Rectal smooth muscle tissue (tissue), 1 donor: ENCODE measurements around the gene CFI.
A peak's percentile ranks its signal among the peaks of the same experiment; 100 is the strongest.

Source experiments
- H3K27ac ChIP-seq: one replicate; pipeline ENCODE4 v1.7.0; 2013; ENCODE audit warnings: low read depth, low read length, inconsistent platforms
- H3K27me3 ChIP-seq: one replicate; pipeline ENCODE4 v1.7.0; 2013; ENCODE audit warnings: low read length; ENCODE audit not compliant: control insufficient read depth, insufficient read depth
- H3K36me3 ChIP-seq: one replicate; pipeline ENCODE4 v1.7.0; 2013; ENCODE audit warnings: low read length; ENCODE audit not compliant: control insufficient read depth, insufficient read depth
- H3K4me1 ChIP-seq: one replicate; pipeline ENCODE4 v1.7.0; 2013; ENCODE audit warnings: low read length; ENCODE audit not compliant: control insufficient read depth, insufficient read depth
- H3K4me3 ChIP-seq: one replicate; pipeline ENCODE4 v1.7.0; 2013; ENCODE audit warnings: low read length
- H3K9ac ChIP-seq: one replicate; pipeline ENCODE4 v1.7.0; 2013; ENCODE audit warnings: low read length

The CFI gene

DNA sequence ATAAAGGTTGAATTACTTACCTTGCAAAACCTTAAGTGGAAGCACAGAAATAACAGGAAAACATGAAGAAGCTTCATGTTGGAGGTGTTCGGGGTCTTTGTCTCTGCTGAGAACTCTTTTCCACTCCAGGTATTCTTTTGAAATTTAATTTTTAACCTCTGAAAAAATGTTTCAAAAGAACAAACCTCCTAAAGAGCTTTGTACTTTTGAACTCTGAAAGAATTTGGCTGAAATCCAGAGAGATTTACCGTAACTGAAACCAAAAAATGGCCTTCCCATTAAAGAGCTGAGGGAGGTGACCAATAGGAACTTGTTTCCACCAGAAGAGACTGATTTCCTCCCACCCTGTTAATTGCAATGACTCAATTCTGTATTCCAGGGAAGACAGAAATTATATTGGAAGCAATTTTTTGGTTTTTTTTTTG, at the start of gene CFI:
Gene CFI, minus strand, starts transcription at position 105 of the 425 bp plus-strand sequence. Its CDS starts 28 bp downstream, at position 77.
- Histone ChIP-seq H3K4me3 (no peak within 1 kb of the TSS), H3K4me1 (no peaks in the 10 kb centered on the region), H3K9ac (no peak within 1 kb of the TSS), H3K27me3 (no peaks in the 10 kb centered on the region), H3K36me3 (no peaks in the 10 kb centered on the region), H3K27ac (peak within 1 kb of the TSS; percentile 17)

DNA sequence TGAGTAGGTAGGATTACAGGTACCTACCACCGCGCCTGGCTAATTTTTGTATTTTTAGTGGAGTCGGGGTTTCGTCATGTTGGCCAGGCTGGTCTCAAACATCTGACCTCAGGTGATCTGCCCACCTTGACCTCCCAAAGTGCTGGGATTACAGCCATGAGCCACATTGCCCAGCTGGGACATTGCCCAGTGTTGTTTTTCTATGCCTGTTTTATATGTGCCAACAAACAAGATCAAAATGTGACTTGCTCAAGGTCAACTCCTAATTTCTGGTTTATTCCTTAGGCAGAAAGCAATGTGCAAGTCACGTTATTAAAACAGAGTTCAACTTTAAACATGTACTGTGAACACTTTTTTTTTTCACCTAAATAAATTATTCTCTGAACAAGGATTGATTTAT, 48.8 kb upstream of the CFI start:
- H3K4me3 ChIP-seq: no peak overlapping the region
- no peak overlapping the region for H3K9ac ChIP-seq
- no peaks in the 10 kb centered on the region for H3K4me1 ChIP-seq
- H3K27ac ChIP-seq: no peak overlapping the region
- H3K36me3 ChIP-seq: no peaks in the 10 kb centered on the region
- no peaks in the 10 kb centered on the region for H3K27me3 ChIP-seq

DNA sequence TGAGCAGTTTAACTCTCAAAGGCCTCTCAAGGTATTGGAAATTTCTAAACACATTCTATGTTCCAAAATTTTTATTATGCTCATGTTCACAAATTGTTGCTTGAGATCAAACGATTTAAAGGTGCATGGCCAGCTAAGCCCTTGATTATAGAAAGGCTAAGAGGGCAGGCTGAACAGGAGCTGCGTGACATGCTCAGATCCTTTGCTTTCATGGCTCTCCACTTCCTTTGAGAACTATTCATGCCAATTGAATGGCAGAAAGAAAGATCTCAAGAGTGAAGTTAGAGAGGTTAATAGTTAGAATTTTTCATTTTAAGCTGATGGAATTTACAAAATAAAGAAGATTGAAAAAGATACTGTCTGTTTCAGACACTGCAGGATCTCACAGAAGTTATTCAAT, 46.7 kb upstream of the CFI start:
- H3K4me3 ChIP-seq: no peak overlapping the region
- H3K36me3 ChIP-seq: no peaks in the 10 kb centered on the region
- no peak overlapping the region for H3K27ac ChIP-seq
- no peaks in the 10 kb centered on the region for H3K27me3 ChIP-seq
- H3K4me1 ChIP-seq: no peaks in the 10 kb centered on the region
- no peak overlapping the region for H3K9ac ChIP-seq

DNA sequence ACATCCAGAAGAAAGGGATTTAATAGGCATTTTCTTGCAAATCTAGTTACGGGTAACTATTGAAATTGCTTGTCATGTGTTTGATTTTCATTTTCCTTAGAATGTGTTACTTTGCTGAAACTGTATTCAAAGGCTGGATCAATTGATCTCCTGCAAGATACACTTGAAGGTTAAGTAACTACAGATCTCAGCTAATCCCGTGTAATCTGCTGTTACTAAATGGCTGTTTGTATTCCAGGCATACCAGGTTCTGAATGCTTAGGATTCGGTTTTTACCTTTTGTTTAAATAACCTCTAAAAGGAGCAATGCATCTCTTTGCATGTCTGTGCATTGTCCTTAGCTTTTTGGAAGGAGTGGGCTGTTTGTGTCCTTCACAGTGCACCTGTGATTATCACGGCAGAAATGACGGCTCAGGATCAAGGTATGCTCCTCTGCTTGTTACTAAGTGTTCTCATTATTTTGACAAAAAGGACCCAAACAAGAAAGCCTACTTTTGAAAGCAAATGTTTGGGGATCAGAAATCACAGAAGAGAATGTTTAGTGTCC, 46.2 kb upstream of the CFI start, which contains the start of gene LRIT3:
Gene LRIT3, plus strand, starts transcription at position 212 of the 547 bp plus-strand sequence. Its CDS starts 95 bp downstream, at position 307.
- Histone ChIP-seq H3K4me1 (no peaks in the 10 kb centered on the region), H3K27ac (no peak within 1 kb of the TSS), H3K4me3 (no peak within 1 kb of the TSS), H3K9ac (no peak within 1 kb of the TSS), H3K36me3 (no peaks in the 10 kb centered on the region), H3K27me3 (no peaks in the 10 kb centered on the region)

DNA sequence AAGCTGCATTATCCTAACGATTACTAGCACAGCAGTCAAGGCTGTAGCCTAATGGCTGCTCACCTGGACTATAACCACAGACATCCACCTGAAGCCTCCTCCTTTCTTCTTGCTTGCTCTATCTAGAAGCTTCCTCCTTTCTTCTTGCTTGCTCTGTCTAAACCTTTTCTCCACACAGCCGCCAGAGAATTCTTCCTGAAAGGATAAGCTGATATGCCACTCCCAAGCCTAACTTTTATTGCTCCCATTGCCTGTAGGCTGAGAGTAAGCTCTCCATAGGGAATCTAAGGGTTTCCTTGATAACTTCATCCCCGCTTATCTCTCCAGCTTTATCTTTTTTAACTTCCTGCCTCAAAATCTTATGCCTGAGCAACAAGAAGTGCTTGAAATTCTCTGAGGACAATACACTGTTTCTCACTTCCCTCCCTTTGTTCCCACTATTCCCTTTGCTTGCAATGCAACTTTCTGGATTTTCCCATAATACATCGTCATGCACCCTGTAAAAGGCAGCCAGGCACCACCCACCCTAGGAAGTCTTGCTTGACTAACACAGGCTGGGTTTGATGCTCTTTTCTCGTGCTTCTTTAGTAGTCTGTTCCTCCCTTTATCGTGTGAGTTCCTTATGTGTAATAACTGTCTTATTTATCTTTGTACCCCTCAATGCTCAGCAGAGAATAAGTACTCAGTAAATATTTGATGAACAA, 44.7 kb upstream of the CFI start:
- H3K4me3 ChIP-seq: no peak overlapping the region
- H3K27ac ChIP-seq: no peak overlapping the region
- H3K36me3 ChIP-seq: no peaks in the 10 kb centered on the region
- H3K4me1 ChIP-seq: no peaks in the 10 kb centered on the region
- H3K9ac ChIP-seq: no peak overlapping the region
- no peaks in the 10 kb centered on the region for H3K27me3 ChIP-seq

DNA sequence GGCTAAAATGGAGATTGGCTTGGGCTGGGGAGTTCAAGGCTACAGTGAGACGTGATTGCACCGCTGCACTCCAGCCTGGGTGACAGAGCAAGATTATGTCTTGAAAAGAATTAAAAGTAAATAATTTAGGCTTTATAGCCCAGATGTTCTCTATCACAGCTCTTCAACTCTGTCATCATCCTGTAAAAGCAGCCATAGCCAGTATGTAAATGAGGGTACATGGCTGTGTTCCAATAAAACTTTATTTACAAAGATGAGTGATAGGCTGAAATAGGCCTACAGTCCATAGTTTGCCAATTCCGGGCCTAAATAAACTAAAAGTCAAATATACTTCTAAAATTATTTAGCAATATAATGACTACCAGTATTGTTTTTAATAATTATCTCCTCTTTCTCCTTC, 35.2 kb upstream of the CFI start:
- H3K27me3 ChIP-seq: no peaks in the 10 kb centered on the region
- no peak overlapping the region for H3K4me3 ChIP-seq
- no peak overlapping the region for H3K9ac ChIP-seq
- H3K27ac ChIP-seq: no peak overlapping the region
- no peaks in the 10 kb centered on the region for H3K4me1 ChIP-seq
- no peaks in the 10 kb centered on the region for H3K36me3 ChIP-seq

DNA sequence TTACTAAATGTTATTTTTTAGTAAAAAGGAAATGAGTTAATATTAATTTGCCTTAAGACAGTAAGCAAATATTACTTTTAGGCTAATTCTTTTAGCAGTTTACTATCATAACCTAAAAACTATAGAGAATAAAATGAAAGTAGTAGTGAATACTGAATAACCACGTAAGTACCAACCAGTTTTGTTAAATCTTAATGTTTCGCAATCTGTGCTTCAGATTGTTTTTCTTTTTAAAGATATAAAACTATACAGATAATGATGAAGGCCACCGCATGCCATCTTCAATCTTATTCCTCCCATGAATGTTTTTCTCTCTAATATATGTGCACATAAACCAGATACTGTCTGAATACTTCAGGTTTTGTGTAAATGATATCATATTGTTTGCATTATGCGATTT, 32.0 kb upstream of the CFI start:
- no peaks in the 10 kb centered on the region for H3K36me3 ChIP-seq
- H3K4me3 ChIP-seq: no peak overlapping the region
- no peaks in the 10 kb centered on the region for H3K4me1 ChIP-seq
- H3K27me3 ChIP-seq: no peaks in the 10 kb centered on the region
- no peak overlapping the region for H3K27ac ChIP-seq
- no peak overlapping the region for H3K9ac ChIP-seq

DNA sequence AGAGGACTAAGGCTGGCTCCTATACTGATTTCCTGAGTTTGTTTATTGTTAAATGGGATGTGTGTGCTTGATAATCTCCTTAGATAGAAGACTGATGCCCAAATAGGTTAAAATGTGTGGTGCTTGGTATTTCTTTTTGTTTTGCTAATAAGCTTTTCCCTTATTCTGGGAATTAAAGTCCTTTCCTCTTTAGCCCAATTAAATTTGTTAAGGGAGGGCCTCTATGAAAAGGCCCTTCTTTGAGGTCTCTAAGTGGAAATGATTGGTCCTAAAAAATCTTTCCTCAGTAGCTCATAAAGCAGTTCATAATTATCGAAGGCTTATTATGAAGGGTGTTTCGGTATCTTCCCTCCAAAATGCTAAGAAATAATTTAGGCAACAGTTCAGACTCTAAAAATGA, 25.9 kb upstream of the CFI start, which contains the start of gene RRH:
Gene RRH, plus strand, starts transcription at position 301 of the 400 bp plus-strand sequence. Its CDS starts 56 bp downstream, at position 357.
- Histone ChIP-seq H3K4me3 (no peak within 1 kb of the TSS), H3K36me3 (peaks cover 6% of the 10 kb centered on the region), H3K4me1 (no peaks in the 10 kb centered on the region), H3K9ac (no peak within 1 kb of the TSS), H3K27ac (no peak within 1 kb of the TSS), H3K27me3 (no peaks in the 10 kb centered on the region)

DNA sequence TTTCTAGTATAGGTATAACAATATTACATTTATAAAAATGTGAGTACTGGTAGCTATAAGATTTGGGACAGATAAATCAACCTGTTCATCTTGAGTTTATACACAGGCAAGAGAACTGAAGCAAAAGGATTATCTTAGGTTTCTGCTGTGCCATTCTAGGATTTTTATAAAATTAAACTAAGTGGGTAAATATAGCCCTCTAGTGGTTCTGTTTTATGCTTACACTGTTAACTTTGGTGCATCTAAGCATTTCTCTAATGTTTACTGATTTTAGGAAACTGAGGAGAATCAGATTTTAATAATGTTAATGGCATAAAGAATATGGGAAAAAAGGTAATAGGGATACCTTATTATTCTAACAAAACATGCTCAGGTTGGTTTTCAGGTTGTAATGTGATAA, 24.9 kb upstream of the CFI start:
- H3K36me3 ChIP-seq: peaks cover 8% of the 10 kb centered on the region
- no peaks in the 10 kb centered on the region for H3K4me1 ChIP-seq
- no peak overlapping the region for H3K4me3 ChIP-seq
- H3K9ac ChIP-seq: no peak overlapping the region
- no peaks in the 10 kb centered on the region for H3K27me3 ChIP-seq
- H3K27ac ChIP-seq: no peak overlapping the region

DNA sequence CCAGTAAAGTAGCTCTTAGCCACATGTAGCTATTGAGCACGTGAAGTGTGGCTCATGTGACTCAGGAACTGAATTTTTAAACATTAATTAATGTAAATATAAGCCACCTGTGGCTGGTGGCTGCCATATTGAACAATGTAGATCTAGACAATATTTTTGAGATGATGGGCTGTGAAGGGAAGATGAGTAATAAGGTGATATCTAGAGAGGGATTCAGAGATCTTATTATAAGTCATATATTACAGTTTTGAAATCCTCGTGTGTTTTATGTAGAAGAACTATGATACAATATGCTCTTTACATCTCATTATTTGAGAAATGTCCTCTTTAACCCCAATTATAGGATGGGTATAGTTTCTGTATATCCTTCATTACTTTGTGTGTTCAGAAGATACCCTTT, 19.4 kb upstream of the CFI start:
- Histone ChIP-seq H3K9ac (no peak overlapping the region), H3K27ac (no peak overlapping the region), H3K36me3 (peaks cover 13% of the 10 kb centered on the region), H3K4me3 (no peak overlapping the region), H3K27me3 (no peaks in the 10 kb centered on the region), H3K4me1 (peaks cover 5% of the 10 kb centered on the region)

DNA sequence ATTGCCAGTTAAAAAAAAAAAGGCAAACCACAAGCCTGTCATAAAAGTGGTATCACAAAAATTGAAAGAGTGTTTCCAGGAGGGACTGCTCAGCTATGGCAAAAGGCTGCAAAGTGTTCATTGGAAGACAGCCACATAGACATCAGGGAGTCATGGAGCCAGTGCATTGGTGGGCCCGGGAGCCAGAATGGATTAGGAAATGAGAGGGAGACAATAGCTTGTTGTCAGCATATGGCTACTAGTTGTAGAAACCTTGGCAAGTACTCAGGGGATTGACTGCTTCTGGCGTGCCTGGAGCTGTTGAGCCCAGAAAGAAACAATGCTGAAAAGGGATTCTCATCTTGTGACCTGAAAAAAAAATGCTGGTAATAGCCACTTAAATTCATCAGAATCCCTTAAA, 18.8 kb upstream of the CFI start:
- H3K9ac ChIP-seq: no peak overlapping the region
- peaks cover 5% of the 10 kb centered on the region for H3K4me1 ChIP-seq
- H3K4me3 ChIP-seq: no peak overlapping the region
- H3K27me3 ChIP-seq: no peaks in the 10 kb centered on the region
- H3K36me3 ChIP-seq: peaks cover 13% of the 10 kb centered on the region
- H3K27ac ChIP-seq: no peak overlapping the region

DNA sequence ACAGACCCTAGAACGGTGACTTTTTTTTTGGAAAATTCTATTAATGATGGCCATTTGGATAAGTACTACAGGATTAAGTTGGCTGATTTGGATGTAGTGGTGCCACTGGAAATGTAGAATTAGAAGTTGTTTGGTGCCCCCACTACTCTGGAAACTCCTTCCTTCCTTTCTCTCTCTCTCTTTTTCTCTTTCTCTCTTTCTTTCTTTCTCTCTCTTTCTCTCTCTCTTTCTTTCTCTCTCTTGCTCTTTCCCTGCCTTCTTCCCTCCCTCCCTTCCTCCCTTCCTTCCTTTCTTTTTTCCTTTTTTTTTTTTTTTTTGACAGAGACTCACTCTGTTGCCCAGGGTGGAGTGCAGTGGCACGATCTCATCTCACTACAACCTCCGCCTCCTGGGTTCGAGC, 16.5 kb upstream of the CFI start:
- Histone ChIP-seq H3K4me3 (no peak overlapping the region), H3K9ac (no peak overlapping the region), H3K36me3 (peaks cover 11% of the 10 kb centered on the region), H3K27ac (no peak overlapping the region), H3K27me3 (no peaks in the 10 kb centered on the region), H3K4me1 (peaks cover 5% of the 10 kb centered on the region)

DNA sequence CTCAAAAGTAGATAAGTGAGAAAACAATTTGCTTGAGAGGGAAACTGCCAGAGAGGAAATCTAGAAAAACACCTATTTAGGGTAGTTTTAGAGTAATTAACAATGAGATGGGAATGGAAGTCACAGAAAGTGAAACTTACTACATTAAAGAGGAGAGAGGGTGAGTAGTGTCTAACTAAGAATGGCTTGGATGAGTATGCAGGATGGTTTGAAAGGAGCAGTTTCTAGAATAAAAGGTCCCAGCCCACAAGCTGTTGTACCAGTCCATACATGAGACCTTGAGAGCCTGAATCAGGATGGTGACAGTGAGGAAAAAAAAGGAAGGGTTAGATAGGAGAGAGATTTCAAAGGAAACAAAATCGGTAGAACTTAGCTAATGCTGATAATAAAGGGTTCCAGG, 15.1 kb upstream of the CFI start:
- Histone ChIP-seq H3K27ac (no peak overlapping the region), H3K36me3 (peaks cover 5% of the 10 kb centered on the region), H3K27me3 (no peaks in the 10 kb centered on the region), H3K4me3 (no peak overlapping the region), H3K9ac (no peak overlapping the region), H3K4me1 (peaks cover 5% of the 10 kb centered on the region)
